Neural cell (in vitro differentiated cells): ENCODE data around the gene SLC25A48.

ENCODE experiments used
- EZH2 ChIP-seq: fragments of 200-600, 300-800 bp; shearing (Covaris generic), sonication (generic); IDR thresholded peaks from 2 replicates; pipeline ENCODE4 v1.6.1; 2014; ENCODE audit warnings: antibody characterized with exemption, low read length, borderline replicate concordance, mild to moderate bottlenecking; ENCODE audit not compliant: insufficient read depth, poor library complexity, severe bottlenecking
- POLR2AphosphoS5 ChIP-seq: IDR thresholded peaks from 2 replicates; pipeline ENCODE4 v1.6.1; 2012
- TF ChIP-seq, protein P1 (sequence below): fragments of 450-650 bp; IDR thresholded peaks from 2 replicates; pipeline ENCODE4 v1.5.1; 2014; ENCODE audit warnings: antibody characterized with exemption, mild to moderate bottlenecking, moderate library complexity; ENCODE audit not compliant: poor library complexity, severe bottlenecking

DNA sequence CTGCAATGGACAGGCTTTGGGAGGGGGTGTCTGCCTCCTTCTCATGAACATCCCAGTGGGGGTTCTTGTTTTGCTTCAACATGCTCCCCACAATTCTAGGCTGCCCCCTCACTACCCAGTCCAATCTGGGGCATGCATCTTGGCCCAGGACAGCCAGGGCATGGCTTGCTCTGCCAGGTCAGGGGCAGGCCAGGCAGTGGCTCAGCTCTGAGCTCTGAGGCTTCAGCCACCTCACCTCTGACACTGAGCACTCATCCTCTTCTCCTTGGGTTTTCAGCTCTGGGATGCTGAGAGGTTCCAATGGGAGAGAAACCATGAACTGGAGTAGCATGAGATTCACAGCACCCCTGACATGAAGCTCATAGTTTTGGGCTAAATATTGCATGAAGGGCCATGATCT is 11.8 kb downstream of the SLC25A48 start:
- no peak for TF ChIP-seq EZH2
- no peak for TF ChIP-seq POLR2AphosphoS5
- TF ChIP-seq, protein P1, sequence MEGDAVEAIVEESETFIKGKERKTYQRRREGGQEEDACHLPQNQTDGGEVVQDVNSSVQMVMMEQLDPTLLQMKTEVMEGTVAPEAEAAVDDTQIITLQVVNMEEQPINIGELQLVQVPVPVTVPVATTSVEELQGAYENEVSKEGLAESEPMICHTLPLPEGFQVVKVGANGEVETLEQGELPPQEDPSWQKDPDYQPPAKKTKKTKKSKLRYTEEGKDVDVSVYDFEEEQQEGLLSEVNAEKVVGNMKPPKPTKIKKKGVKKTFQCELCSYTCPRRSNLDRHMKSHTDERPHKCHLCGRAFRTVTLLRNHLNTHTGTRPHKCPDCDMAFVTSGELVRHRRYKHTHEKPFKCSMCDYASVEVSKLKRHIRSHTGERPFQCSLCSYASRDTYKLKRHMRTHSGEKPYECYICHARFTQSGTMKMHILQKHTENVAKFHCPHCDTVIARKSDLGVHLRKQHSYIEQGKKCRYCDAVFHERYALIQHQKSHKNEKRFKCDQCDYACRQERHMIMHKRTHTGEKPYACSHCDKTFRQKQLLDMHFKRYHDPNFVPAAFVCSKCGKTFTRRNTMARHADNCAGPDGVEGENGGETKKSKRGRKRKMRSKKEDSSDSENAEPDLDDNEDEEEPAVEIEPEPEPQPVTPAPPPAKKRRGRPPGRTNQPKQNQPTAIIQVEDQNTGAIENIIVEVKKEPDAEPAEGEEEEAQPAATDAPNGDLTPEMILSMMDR: no peak
